ENCODE measurements around the gene SLITRK3.

The SLITRK3 gene

GRCh38 chr3:165225604-165226003, 29.4 kb upstream of the SLITRK3 start:
- H3K4me2 ChIP-seq (ENCODE audit: low read length, poor library complexity, severe bottlenecking), result no peak overlapping the region
- no peaks in the 10 kb centered on the region for H3K79me1 ChIP-seq (replicated peaks; ENCODE audit: low read length, poor library complexity, severe bottlenecking)
- H3K9ac ChIP-seq (ENCODE audit: low read length), result no peak overlapping the region
- H2BK5ac ChIP-seq (ENCODE audit: low read depth, low read length, poor library complexity, severe bottlenecking), result no peak overlapping the region
- H3K23ac ChIP-seq (ENCODE audit: low read length in 2 of 2), result no peak overlapping the region
- no peaks in the 10 kb centered on the region for H3K4me1 ChIP-seq (ENCODE audit: control insufficient read depth, insufficient read depth, low read depth, low read length)
- H2BK12ac ChIP-seq (ENCODE audit: low read length in 2 of 2), result no peak overlapping the region
- WGBS, result no CpG with 5 or more reads among the region's 1 CpG
- H2BK15ac ChIP-seq (ENCODE audit: low read depth, poor library complexity, severe bottlenecking), result no peak overlapping the region
- no peaks in the 10 kb centered on the region for H3K9me3 ChIP-seq (ENCODE audit: control insufficient read depth, low read length)
- H2AK5ac ChIP-seq (ENCODE audit: low read length, severe bottlenecking), result no peak overlapping the region
- H3K14ac ChIP-seq (ENCODE audit: low read length in 2 of 2), result no peak overlapping the region
- H3K27me3 ChIP-seq (ENCODE audit: control insufficient read depth in 1 of 2, insufficient read depth in 1 of 2, low read length in 2 of 2), result no peaks in the 10 kb centered on the region
- no peak overlapping the region for H4K91ac ChIP-seq (ENCODE audit: low read length)
- no peaks in the 10 kb centered on the region for H3K36me3 ChIP-seq (ENCODE audit: control insufficient read depth in 1 of 2, insufficient read depth in 2 of 2, low read depth in 1 of 2, low read length in 2 of 2)
- no peak for DNase-seq
- no peak overlapping the region for H2AFZ ChIP-seq (ENCODE audit: low read depth, low read length)
- no peak overlapping the region for H4K8ac ChIP-seq (ENCODE audit: low read length)
- H2BK120ac ChIP-seq (ENCODE audit: low read depth, low read length), result no peak overlapping the region
- H3K27ac ChIP-seq (ENCODE audit: low read length, poor library complexity, severe bottlenecking), result no peak overlapping the region
- no peak overlapping the region for H3K4ac ChIP-seq (ENCODE audit: low read depth in 1 of 2, low read length in 2 of 2)
- no peak overlapping the region for H3K4me3 ChIP-seq (ENCODE audit: insufficient read depth in 1 of 2, low read depth in 1 of 2, low read length in 2 of 2)
- H3K18ac ChIP-seq (ENCODE audit: low read depth in 1 of 2, low read length in 2 of 2), result no peak overlapping the region

- Histone ChIP-seq H2BK5ac (ENCODE audit: low read depth, low read length, poor library complexity, severe bottlenecking) (no peak overlapping the region), H2BK120ac (ENCODE audit: low read depth, low read length) (no peak overlapping the region), H3K4me3 (ENCODE audit: insufficient read depth in 1 of 2, low read depth in 1 of 2, low read length in 2 of 2) (no peak overlapping the region), H2AFZ (ENCODE audit: low read depth, low read length) (no peak overlapping the region), H3K23ac (ENCODE audit: low read length in 2 of 2) (no peak overlapping the region), H3K14ac (ENCODE audit: low read length in 2 of 2) (no peak overlapping the region), H3K79me1 (replicated peaks; ENCODE audit: low read length, poor library complexity, severe bottlenecking) (no peaks in the 10 kb centered on the region), H3K18ac (ENCODE audit: low read depth in 1 of 2, low read length in 2 of 2) (no peak overlapping the region), H2BK12ac (ENCODE audit: low read length in 2 of 2) (no peak overlapping the region), H4K8ac (ENCODE audit: low read length) (no peak overlapping the region), H3K9ac (ENCODE audit: low read length) (no peak overlapping the region), H2BK15ac (ENCODE audit: low read depth, poor library complexity, severe bottlenecking) (no peak overlapping the region), H2AK5ac (ENCODE audit: low read length, severe bottlenecking) (no peak overlapping the region), H3K27ac (ENCODE audit: low read length, poor library complexity, severe bottlenecking) (no peak overlapping the region), H3K4me1 (ENCODE audit: control insufficient read depth, insufficient read depth, low read depth, low read length) (no peaks in the 10 kb centered on the region), H3K9me3 (ENCODE audit: control insufficient read depth, low read length) (no peaks in the 10 kb centered on the region), H3K27me3 (ENCODE audit: control insufficient read depth in 1 of 2, insufficient read depth in 1 of 2, low read length in 2 of 2) (no peaks in the 10 kb centered on the region), H3K4ac (ENCODE audit: low read depth in 1 of 2, low read length in 2 of 2) (no peak overlapping the region), H3K4me2 (ENCODE audit: low read length, poor library complexity, severe bottlenecking) (no peak overlapping the region), H3K36me3 (ENCODE audit: control insufficient read depth in 1 of 2, insufficient read depth in 2 of 2, low read depth in 1 of 2, low read length in 2 of 2) (no peaks in the 10 kb centered on the region), H4K91ac (ENCODE audit: low read length) (no peak overlapping the region)
- WGBS, result no CpG with 5 or more reads among the region's 2 CpGs
- DNase-seq, result no peak
These were observed 21.6 kb upstream of the SLITRK3 start for GRCh38 chr3:165217739-165218138.

GRCh38 chr3:165212580-165212979, 16.4 kb upstream of the SLITRK3 start:
- H4K8ac ChIP-seq (ENCODE audit: low read length), result no peak overlapping the region
- no peak overlapping the region for H3K23ac ChIP-seq (ENCODE audit: low read length in 2 of 2)
- no peaks in the 10 kb centered on the region for H3K9me3 ChIP-seq (ENCODE audit: control insufficient read depth, low read length)
- no peaks in the 10 kb centered on the region for H3K27me3 ChIP-seq (ENCODE audit: control insufficient read depth in 1 of 2, insufficient read depth in 1 of 2, low read length in 2 of 2)
- no peak overlapping the region for H4K91ac ChIP-seq (ENCODE audit: low read length)
- H2BK12ac ChIP-seq (ENCODE audit: low read length in 2 of 2), result no peak overlapping the region
- H3K4me2 ChIP-seq (ENCODE audit: low read length, poor library complexity, severe bottlenecking), result no peak overlapping the region
- H3K4me3 ChIP-seq (ENCODE audit: insufficient read depth in 1 of 2, low read depth in 1 of 2, low read length in 2 of 2), result no peak overlapping the region
- no peak overlapping the region for H2AFZ ChIP-seq (ENCODE audit: low read depth, low read length)
- H3K14ac ChIP-seq (ENCODE audit: low read length in 2 of 2), result no peak overlapping the region
- H3K18ac ChIP-seq (ENCODE audit: low read depth in 1 of 2, low read length in 2 of 2), result no peak overlapping the region
- H3K9ac ChIP-seq (ENCODE audit: low read length), result no peak overlapping the region
- H3K4me1 ChIP-seq (ENCODE audit: control insufficient read depth, insufficient read depth, low read depth, low read length), result no peaks in the 10 kb centered on the region
- 98% methylated on average over 1 of the region's 1 CpG for WGBS
- H2AK5ac ChIP-seq (ENCODE audit: low read length, severe bottlenecking), result no peak overlapping the region
- H2BK5ac ChIP-seq (ENCODE audit: low read depth, low read length, poor library complexity, severe bottlenecking), result no peak overlapping the region
- H3K36me3 ChIP-seq (ENCODE audit: control insufficient read depth in 1 of 2, insufficient read depth in 2 of 2, low read depth in 1 of 2, low read length in 2 of 2), result no peaks in the 10 kb centered on the region
- H3K4ac ChIP-seq (ENCODE audit: low read depth in 1 of 2, low read length in 2 of 2), result no peak overlapping the region
- DNase-seq, result no peak
- H2BK15ac ChIP-seq (ENCODE audit: low read depth, poor library complexity, severe bottlenecking), result no peak overlapping the region
- H2BK120ac ChIP-seq (ENCODE audit: low read depth, low read length), result no peak overlapping the region
- no peaks in the 10 kb centered on the region for H3K79me1 ChIP-seq (replicated peaks; ENCODE audit: low read length, poor library complexity, severe bottlenecking)
- H3K27ac ChIP-seq (ENCODE audit: low read length, poor library complexity, severe bottlenecking), result no peak overlapping the region

GRCh38 chr3:165211721-165212120, 15.5 kb upstream of the SLITRK3 start:
- H3K4me1 ChIP-seq (ENCODE audit: control insufficient read depth, insufficient read depth, low read depth, low read length), result no peaks in the 10 kb centered on the region
- H3K18ac ChIP-seq (ENCODE audit: low read depth in 1 of 2, low read length in 2 of 2), result no peak overlapping the region
- H3K9me3 ChIP-seq (ENCODE audit: control insufficient read depth, low read length), result no peaks in the 10 kb centered on the region

More at GRCh38 chr3:165211721-165212120, 15.5 kb upstream of the SLITRK3 start:
- no peaks in the 10 kb centered on the region for H3K27me3 ChIP-seq (ENCODE audit: control insufficient read depth in 1 of 2, insufficient read depth in 1 of 2, low read length in 2 of 2)
- H2AK5ac ChIP-seq (ENCODE audit: low read length, severe bottlenecking), result no peak overlapping the region
- no peak overlapping the region for H3K27ac ChIP-seq (ENCODE audit: low read length, poor library complexity, severe bottlenecking)
- no peak for DNase-seq
- H2AFZ ChIP-seq (ENCODE audit: low read depth, low read length), result no peak overlapping the region
- no peak overlapping the region for H3K9ac ChIP-seq (ENCODE audit: low read length)
- no peak overlapping the region for H3K4ac ChIP-seq (ENCODE audit: low read depth in 1 of 2, low read length in 2 of 2)
- no peak overlapping the region for H2BK120ac ChIP-seq (ENCODE audit: low read depth, low read length)
- H2BK15ac ChIP-seq (ENCODE audit: low read depth, poor library complexity, severe bottlenecking), result no peak overlapping the region
- H4K8ac ChIP-seq (ENCODE audit: low read length), result no peak overlapping the region
- no peak overlapping the region for H3K4me3 ChIP-seq (ENCODE audit: insufficient read depth in 1 of 2, low read depth in 1 of 2, low read length in 2 of 2)
- no peaks in the 10 kb centered on the region for H3K36me3 ChIP-seq (ENCODE audit: control insufficient read depth in 1 of 2, insufficient read depth in 2 of 2, low read depth in 1 of 2, low read length in 2 of 2)
- H3K4me2 ChIP-seq (ENCODE audit: low read length, poor library complexity, severe bottlenecking), result no peak overlapping the region
- H3K79me1 ChIP-seq (replicated peaks; ENCODE audit: low read length, poor library complexity, severe bottlenecking), result no peaks in the 10 kb centered on the region
- H3K23ac ChIP-seq (ENCODE audit: low read length in 2 of 2), result no peak overlapping the region
- H2BK5ac ChIP-seq (ENCODE audit: low read depth, low read length, poor library complexity, severe bottlenecking), result no peak overlapping the region
- H2BK12ac ChIP-seq (ENCODE audit: low read length in 2 of 2), result no peak overlapping the region
- WGBS, result 93% methylated on average over 4 of the region's 4 CpGs
- no peak overlapping the region for H3K14ac ChIP-seq (ENCODE audit: low read length in 2 of 2)
- no peak overlapping the region for H4K91ac ChIP-seq (ENCODE audit: low read length)

Data from mesenchymal stem cell (in vitro differentiated cells and primary cell).